Lung (tissue), 12 donors: ENCODE results near the gene THRA. TPM values are rescaled to one million over a fixed set of nuclear protein-coding genes. Genes with fewer than 3 reads are reported as not detected.

Experiments used
- ATAC-seq: fragments of 200-7000 bp; cut with Tn5 transposase; one replicate; pipeline ENCODE4 v1.9.1; 2020; ENCODE audit warnings: moderate number of reproducible peaks; ENCODE audit not compliant: insufficient read depth, low FRiP score
- DNase-seq, 3 donors: peaks; one replicate each; pipeline ENCODE4 v3.0.0-alpha.2; 2013 to 2017
- H3K27ac ChIP-seq, 2 donors: one replicate each; pipeline ENCODE4 v1.5.1; 2013; ENCODE audit warnings: mild to moderate bottlenecking in 2 of 2, moderate library complexity in 2 of 2, control low read depth in 1 of 2, inconsistent platforms in 1 of 2, low read depth in 1 of 2, low read length in 1 of 2
- H3K27me3 ChIP-seq, 3 donors: one replicate each; pipeline ENCODE4 v1.5.1; 2013; ENCODE audit warnings: low read length in 2 of 3; ENCODE audit not compliant: control insufficient read depth in 3 of 3, insufficient read depth in 3 of 3
- H3K36me3 ChIP-seq, 4 donors: one replicate each; pipeline ENCODE4 v1.5.1; 2013; ENCODE audit warnings: low read length in 4 of 4, mild to moderate bottlenecking in 1 of 4, moderate library complexity in 1 of 4; ENCODE audit not compliant: control insufficient read depth in 4 of 4, insufficient read depth in 4 of 4
- H3K4me1 ChIP-seq, 5 donors: one replicate each; pipeline ENCODE4 v1.5.1; 2013; ENCODE audit warnings: low read length in 5 of 5, mild to moderate bottlenecking in 2 of 5, moderate library complexity in 1 of 5; ENCODE audit not compliant: control insufficient read depth in 5 of 5, insufficient read depth in 5 of 5
- H3K4me3 ChIP-seq: one replicate; pipeline ENCODE4 v1.5.1; 2013; ENCODE audit warnings: mild to moderate bottlenecking, control low read depth, moderate library complexity
- H3K9ac ChIP-seq, 2 donors: one replicate each; pipeline ENCODE4 v1.5.1; 2013; ENCODE audit warnings: low read length in 2 of 2, control low read depth in 1 of 2; ENCODE audit not compliant: insufficient read depth in 1 of 2
- H3K9me3 ChIP-seq, 4 donors: one replicate each; pipeline ENCODE4 v1.5.1; 2013; ENCODE audit warnings: low read length in 3 of 4, mild to moderate bottlenecking in 1 of 4, moderate library complexity in 1 of 4; ENCODE audit not compliant: control insufficient read depth in 4 of 4, insufficient read depth in 3 of 4
- WGBS, 2 donors: extraction: QIAGEN DNeasy Blood & Tissue Kit; methylation state at CpG; one replicate each; pipeline ENCODE4 v1.1.7; 2013; 5-methylcytosine and 5-hydroxymethylcytosine counted together
- polyA plus RNA-seq, 2 donors: library from polyadenylated mRNA; stranded (reverse); fragments of 200-250 nt; gene quantifications; one replicate each; pipeline ENCODE4 v1.2.1, GENCODE V29; 2013
- total RNA-seq, 2 donors: library from RNA; depleted of rRNA in 1 of 2; stranded (reverse); fragments of >200 nt in 1 of 2; gene quantifications; one replicate each; pipeline ENCODE4 v1.2.1, GENCODE V29; 2014 to 2021
- TF ChIP-seq, protein P1 (sequence below): IDR thresholded peaks from 2 replicates; pipeline ENCODE4 v1.5.1; 2012; ENCODE audit warnings: mild to moderate bottlenecking; ENCODE audit errors: control extremely low read depth, extremely low read depth
- donor health status: control.
- donor health status: control.
- donor health status: Bipolar disorder and iron deficiency.
- donor health status: healthy.
- donor health status: DM: yes; HTN: yes; CAD: no.

The THRA gene
- total and polyA plus RNA-seq, 4 donors = 28.5 to 55.9 (median 37.5) TPM

DNA sequence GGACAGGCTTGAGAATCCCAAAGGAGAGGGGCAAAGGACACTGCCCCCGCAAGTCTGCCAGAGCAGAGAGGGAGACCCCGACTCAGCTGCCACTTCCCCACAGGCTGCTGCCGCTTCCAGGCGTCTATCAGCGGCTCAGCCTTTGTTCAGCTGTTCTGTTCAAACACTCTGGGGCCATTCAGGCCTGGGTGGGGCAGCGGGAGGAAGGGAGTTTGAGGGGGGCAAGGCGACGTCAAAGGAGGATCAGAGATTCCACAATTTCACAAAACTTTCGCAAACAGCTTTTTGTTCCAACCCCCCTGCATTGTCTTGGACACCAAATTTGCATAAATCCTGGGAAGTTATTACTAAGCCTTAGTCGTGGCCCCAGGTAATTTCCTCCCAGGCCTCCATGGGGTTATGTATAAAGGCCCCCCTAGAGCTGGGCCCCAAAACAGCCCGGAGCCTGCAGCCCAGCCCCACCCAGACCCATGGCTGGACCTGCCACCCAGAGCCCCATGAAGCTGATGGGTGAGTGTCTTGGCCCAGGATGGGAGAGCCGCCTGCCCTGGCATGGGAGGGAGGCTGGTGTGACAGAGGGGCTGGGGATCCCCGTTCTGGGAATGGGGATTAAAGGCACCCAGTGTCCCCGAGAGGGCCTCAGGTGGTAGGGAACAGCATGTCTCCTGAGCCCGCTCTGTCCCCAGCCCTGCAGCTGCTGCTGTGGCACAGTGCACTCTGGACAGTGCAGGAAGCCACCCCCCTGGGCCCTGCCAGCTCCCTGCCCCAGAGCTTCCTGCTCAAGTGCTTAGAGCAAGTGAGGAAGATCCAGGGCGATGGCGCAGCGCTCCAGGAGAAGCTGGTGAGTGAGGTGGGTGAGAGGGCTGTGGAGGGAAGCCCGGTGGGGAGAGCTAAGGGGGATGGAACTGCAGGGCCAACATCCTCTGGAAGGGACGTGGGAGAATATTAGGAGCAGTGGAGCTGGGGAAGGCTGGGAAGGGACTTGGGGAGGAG is 47.5 kb upstream of the THRA start, which contains the start of gene CSF3:
Gene CSF3 (plus strand): TSS at position 436 of the 993 bp plus-strand sequence. CDS start 35 bp downstream, at position 471.
- DNase-seq = peak; percentile 42 to 58 (median 56)
- H3K9ac ChIP-seq = peak within 1 kb of the TSS in 1 of 2 donors; percentile 26
- H3K27ac ChIP-seq = peak within 1 kb of the TSS in 1 of 2 donors; percentile 82
- TF ChIP-seq, protein P1, sequence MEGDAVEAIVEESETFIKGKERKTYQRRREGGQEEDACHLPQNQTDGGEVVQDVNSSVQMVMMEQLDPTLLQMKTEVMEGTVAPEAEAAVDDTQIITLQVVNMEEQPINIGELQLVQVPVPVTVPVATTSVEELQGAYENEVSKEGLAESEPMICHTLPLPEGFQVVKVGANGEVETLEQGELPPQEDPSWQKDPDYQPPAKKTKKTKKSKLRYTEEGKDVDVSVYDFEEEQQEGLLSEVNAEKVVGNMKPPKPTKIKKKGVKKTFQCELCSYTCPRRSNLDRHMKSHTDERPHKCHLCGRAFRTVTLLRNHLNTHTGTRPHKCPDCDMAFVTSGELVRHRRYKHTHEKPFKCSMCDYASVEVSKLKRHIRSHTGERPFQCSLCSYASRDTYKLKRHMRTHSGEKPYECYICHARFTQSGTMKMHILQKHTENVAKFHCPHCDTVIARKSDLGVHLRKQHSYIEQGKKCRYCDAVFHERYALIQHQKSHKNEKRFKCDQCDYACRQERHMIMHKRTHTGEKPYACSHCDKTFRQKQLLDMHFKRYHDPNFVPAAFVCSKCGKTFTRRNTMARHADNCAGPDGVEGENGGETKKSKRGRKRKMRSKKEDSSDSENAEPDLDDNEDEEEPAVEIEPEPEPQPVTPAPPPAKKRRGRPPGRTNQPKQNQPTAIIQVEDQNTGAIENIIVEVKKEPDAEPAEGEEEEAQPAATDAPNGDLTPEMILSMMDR = no peak
- peaks cover 2 to 14% (median 6%) of the 10 kb centered on the region in 4 donors for H3K36me3 ChIP-seq
- ATAC-seq = no peak
- 34 to 37% methylated on average over 20 of the region's 20 CpGs for WGBS, 2 donors
- no peaks in the 10 kb centered on the region for H3K27me3 ChIP-seq
- H3K9me3 ChIP-seq = no peaks in the 10 kb centered on the region
- H3K4me1 ChIP-seq = peaks cover 0 to 58% (median 16%) of the 10 kb centered on the region in 5 donors
- H3K4me3 ChIP-seq = peak within 1 kb of the TSS; percentile 4

DNA sequence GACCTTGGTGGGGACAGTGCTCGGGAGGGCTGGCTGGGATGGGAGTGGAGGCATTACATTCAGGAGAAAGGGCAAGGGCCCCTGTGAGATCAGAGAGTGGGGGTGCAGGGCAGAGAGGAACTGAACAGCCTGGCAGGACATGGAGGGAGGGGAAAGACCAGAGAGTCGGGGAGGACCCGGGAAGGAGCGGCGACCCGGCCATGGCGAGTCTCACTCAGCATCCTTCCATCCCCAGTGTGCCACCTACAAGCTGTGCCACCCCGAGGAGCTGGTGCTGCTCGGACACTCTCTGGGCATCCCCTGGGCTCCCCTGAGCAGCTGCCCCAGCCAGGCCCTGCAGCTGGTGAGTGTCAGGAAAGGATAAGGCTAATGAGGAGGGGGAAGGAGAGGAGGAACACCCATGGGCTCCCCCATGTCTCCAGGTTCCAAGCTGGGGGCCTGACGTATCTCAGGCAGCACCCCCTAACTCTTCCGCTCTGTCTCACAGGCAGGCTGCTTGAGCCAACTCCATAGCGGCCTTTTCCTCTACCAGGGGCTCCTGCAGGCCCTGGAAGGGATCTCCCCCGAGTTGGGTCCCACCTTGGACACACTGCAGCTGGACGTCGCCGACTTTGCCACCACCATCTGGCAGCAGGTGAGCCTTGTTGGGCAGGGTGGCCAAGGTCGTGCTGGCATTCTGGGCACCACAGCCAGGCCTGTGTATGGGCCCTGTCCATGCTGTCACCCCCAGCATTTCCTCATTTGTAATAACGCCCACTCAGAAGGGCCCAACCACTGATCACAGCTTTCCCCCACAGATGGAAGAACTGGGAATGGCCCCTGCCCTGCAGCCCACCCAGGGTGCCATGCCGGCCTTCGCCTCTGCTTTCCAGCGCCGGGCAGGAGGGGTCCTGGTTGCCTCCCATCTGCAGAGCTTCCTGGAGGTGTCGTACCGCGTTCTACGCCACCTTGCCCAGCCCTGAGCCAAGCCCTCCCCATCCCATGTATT is 46.5 kb upstream of the THRA start:
- whole genome bisulfite sequencing, 2 donors = 72 to 81% methylated on average over 26 of the region's 26 CpGs
- peaks cover 2 to 14% (median 8%) of the 10 kb centered on the region in 4 donors for H3K36me3 ChIP-seq
- peak overlapping the region; percentile 4 for H3K4me3 ChIP-seq
- no peaks in the 10 kb centered on the region for H3K27me3 ChIP-seq
- no peak for ATAC-seq
- H3K27ac ChIP-seq = peak overlapping the region in 1 of 2 donors; percentile 80
- peaks cover 0 to 58% (median 18%) of the 10 kb centered on the region in 5 donors for H3K4me1 ChIP-seq
- TF ChIP-seq, protein P1 = no peak
- DNase-seq = peak in 1 of 3 donors; percentile 13
- no peaks in the 10 kb centered on the region for H3K9me3 ChIP-seq
- H3K9ac ChIP-seq = no peak overlapping the region

DNA sequence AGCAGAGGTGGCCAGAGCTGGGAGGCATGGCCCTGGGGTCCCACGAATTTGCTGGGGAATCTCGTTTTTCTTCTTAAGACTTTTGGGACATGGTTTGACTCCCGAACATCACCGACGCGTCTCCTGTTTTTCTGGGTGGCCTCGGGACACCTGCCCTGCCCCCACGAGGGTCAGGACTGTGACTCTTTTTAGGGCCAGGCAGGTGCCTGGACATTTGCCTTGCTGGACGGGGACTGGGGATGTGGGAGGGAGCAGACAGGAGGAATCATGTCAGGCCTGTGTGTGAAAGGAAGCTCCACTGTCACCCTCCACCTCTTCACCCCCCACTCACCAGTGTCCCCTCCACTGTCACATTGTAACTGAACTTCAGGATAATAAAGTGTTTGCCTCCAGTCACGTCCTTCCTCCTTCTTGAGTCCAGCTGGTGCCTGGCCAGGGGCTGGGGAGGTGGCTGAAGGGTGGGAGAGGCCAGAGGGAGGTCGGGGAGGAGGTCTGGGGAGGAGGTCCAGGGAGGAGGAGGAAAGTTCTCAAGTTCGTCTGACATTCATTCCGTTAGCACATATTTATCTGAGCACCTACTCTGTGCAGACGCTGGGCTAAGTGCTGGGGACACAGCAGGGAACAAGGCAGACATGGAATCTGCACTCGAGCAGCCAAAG is 45.2 kb upstream of the THRA start:
- TF ChIP-seq, protein P1 = no peak
- H3K4me3 ChIP-seq = no peak overlapping the region
- H3K27ac ChIP-seq = peak overlapping the region in 1 of 2 donors; percentile 55
- ATAC-seq (no peak), DNase-seq (peak; percentile 29 to 54 (median 36))
- peaks cover 0 to 58% (median 19%) of the 10 kb centered on the region in 5 donors for H3K4me1 ChIP-seq
- H3K9me3 ChIP-seq = no peaks in the 10 kb centered on the region
- no peaks in the 10 kb centered on the region for H3K27me3 ChIP-seq
- WGBS, 2 donors = 45 to 60% methylated on average over 14 to 15 of the region's 15 CpGs
- H3K36me3 ChIP-seq = peaks cover 7 to 25% (median 9%) of the 10 kb centered on the region in 4 donors
- no peak overlapping the region for H3K9ac ChIP-seq
